Measurements from ENCODE around the gene RPA1. TPM values are rescaled to one million over a fixed set of nuclear protein-coding genes. Genes with fewer than 3 reads are reported as not detected.

RPA1 gene
- total RNA-seq, 1 experiment from 2014 or later: 150 TPM

GRCh38 chr17:1914661-1915083 lies 84.9 kb downstream of the RPA1 start:
- in situ Hi-C loops (cut with HindIII; ENCODE audit: low pct_unique_long_range_greater_than_20kb, low sequenced_read_pairs): no loop called here
- CTCF ChIA-PET: interaction anchor here (0.6 kb wide), 1 partner anchor 422 kb away, joined by 3 read pairs; no protein-coding TSS in a partner anchor
- TF ChIP-seq TCF7L2 (IDR thresholded peaks at IDR 0.05; ENCODE audit: low read depth, low read length) (no peak), REST (IDR thresholded peaks at IDR 0.05; ENCODE audit: insufficient read depth in 1 of 2, low read depth in 2 of 2, low read length in 1 of 2) (no peak), CTCF (IDR thresholded peaks at IDR 0.05) (no peak), SIN3A (IDR thresholded peaks at IDR 0.05; ENCODE audit: borderline replicate concordance, insufficient read depth, low read depth, low read length) (no peak), POLR2AphosphoS5 (IDR thresholded peaks at IDR 0.05; ENCODE audit: low read depth, low read length) (no peak)
- H3K9me3 ChIP-seq (ENCODE audit: control insufficient read depth, insufficient read depth, low read depth, low read length): no peaks in the 10 kb centered on the region
- ATAC-seq (no peak), DNase-seq (ENCODE audit: low read depth, low spot score) (no peak)
- H3K4me3 ChIP-seq (ENCODE audit: low read depth in 2 of 2, low read length in 2 of 2): no peak overlapping the region
- BruUV-seq (replicated peaks): no TSS peak
- H3K27ac ChIP-seq (ENCODE audit: low read length): no peak overlapping the region
- H3K36me3 ChIP-seq (ENCODE audit: control insufficient read depth, insufficient read depth, low read length): no peaks in the 10 kb centered on the region
- no peaks in the 10 kb centered on the region for H3K27me3 ChIP-seq (ENCODE audit: control insufficient read depth, insufficient read depth, low read length)
- intact Hi-C loops (cut with micrococcal nuclease; ENCODE audit: unreplicated experiment): no loop called here
- POLR2A ChIA-PET: no interaction called here
- H3K4me1 ChIP-seq (ENCODE audit: control insufficient read depth, insufficient read depth, low read length): no peaks in the 10 kb centered on the region

DNA sequence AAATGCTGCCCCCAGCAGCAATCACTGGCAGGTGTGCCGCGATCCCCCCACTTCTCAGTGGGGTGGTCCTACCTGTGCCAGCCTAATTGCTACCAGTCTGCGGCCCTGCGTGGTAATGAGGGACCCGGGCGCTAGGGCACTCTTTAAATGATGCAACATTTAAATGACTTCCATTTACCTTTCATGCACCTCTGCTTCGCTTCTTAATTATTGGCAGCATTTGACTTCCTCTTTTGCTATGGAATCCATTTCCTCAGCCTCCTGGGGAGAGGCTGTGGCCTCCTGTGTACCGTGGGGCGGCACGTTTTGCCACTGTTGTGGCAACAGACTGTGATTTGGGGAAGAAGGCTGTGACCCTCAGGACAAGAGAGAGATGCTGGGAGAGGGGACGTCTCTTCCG lies 86.1 kb downstream of the RPA1 start:
- H3K36me3 ChIP-seq (ENCODE audit: control insufficient read depth, insufficient read depth, low read length): no peaks in the 10 kb centered on the region
- in situ Hi-C loops (cut with HindIII; ENCODE audit: low pct_unique_long_range_greater_than_20kb, low sequenced_read_pairs): no loop called here
- ChIA-PET POLR2A (no interaction called here), CTCF (no interaction called here)
- no TSS peak for BruUV-seq (replicated peaks)
- DNase-seq (ENCODE audit: low read depth, low spot score) (no peak), ATAC-seq (no peak)
- TF ChIP-seq TCF7L2 (IDR thresholded peaks at IDR 0.05; ENCODE audit: low read depth, low read length) (no peak), REST (IDR thresholded peaks at IDR 0.05; ENCODE audit: insufficient read depth in 1 of 2, low read depth in 2 of 2, low read length in 1 of 2) (no peak), POLR2AphosphoS5 (IDR thresholded peaks at IDR 0.05; ENCODE audit: low read depth, low read length) (no peak), SIN3A (IDR thresholded peaks at IDR 0.05; ENCODE audit: borderline replicate concordance, insufficient read depth, low read depth, low read length) (no peak), CTCF (IDR thresholded peaks at IDR 0.05) (no peak)
- intact Hi-C loops (cut with micrococcal nuclease; ENCODE audit: unreplicated experiment): no loop called here
- H3K27me3 ChIP-seq (ENCODE audit: control insufficient read depth, insufficient read depth, low read length): no peaks in the 10 kb centered on the region
- H3K27ac ChIP-seq (ENCODE audit: low read length): no peak overlapping the region
- no peaks in the 10 kb centered on the region for H3K4me1 ChIP-seq (ENCODE audit: control insufficient read depth, insufficient read depth, low read length)
- no peaks in the 10 kb centered on the region for H3K9me3 ChIP-seq (ENCODE audit: control insufficient read depth, insufficient read depth, low read depth, low read length)
- no peak overlapping the region for H3K4me3 ChIP-seq (ENCODE audit: low read depth in 2 of 2, low read length in 2 of 2)
